GM18907 (cell line): Measurements from ENCODE around the gene C2.
A peak's percentile ranks its signal among the peaks of the same experiment; 100 is the strongest.

Source experiments
- ATAC-seq: cut with Tn5 transposase; IDR thresholded peaks from one replicate; pipeline ENCODE4 v1.9.1; 2021; ENCODE audit warnings: mild to moderate bottlenecking, moderate library complexity; ENCODE audit not compliant: unreplicated experiment

C2 gene

GRCh38 chr6:31952890-31953289, 25.4 kb downstream of the C2 start:
- ATAC-seq, result no peak

- ATAC-seq, result no peak
Measured at GRCh38 chr6:31954511-31954910, 27.0 kb downstream of the C2 start.

DNA sequence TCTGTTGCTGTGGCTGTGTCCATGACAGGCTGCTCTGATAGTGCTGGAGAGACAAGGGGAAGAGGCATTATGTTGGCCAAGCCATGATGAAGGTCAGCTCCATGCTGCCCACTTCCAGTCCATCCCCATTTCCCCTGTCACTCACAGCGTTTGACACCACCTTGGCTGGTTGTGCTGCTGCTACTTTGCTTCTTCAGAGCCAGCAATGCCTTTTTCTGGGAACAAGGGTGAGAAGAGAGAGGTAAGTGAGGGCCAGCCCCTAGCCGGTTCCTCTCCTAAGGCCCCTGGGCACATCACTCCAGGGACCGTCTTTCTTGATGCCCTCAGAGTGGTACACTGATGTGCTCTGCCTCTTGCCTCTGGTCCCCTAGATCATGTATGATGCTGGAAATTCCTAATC, 29.3 kb downstream of the C2 start:
- ATAC-seq, result no peak

- peak; percentile 18 for ATAC-seq
Measured at GRCh38 chr6:31958412-31958740, 30.9 kb downstream of the C2 start.

DNA sequence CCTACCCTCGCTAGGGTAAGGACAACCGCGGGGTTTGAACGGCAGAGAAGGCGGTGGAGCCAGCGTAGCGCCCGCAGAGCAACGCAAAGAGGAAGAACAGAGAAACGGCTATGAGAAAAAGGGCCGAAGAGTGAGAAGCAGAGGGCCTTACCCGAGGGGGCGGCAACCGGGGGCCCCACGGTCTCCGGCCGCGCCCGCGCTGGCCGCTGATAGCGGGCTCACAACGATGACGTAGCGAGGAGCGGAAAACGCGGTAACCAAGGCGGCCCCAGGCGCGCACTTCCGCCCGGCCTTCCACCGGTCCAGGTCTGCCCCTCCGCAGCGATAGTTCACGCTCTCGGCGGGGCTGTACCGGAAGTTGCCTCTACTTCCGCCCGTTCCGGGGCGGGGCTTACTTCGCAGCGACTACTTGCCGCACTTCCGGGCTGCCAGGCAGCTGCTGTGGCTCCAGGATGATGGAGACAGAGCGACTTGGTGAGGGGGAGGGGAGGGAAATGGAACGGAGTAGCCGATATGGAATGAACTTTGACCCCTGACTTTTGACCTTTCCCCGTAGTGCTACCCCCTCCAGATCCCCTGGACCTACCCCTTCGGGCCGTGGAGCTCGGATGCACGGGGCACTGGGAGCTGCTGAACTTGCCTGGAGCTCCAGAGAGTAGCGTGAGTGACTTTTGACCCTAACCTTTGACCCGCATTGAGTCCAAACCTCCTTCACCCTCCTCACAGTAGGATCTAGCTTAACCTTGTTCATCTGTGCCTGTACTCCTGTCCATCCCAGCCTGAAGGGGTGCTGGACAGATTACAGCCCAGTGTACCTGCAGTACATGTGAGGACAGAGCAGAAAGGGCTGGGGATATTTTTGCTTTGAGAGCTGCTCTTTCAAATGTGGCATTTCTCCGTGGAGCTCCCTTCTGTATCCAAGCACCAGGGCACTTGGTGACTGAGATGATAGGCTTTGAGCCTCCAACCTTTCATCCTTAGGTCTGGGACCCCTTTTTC, 31.5 kb downstream of the C2 start, which contains the start of the genes NELFE and SKIC2:
Gene NELFE (minus strand): TSS at position 231 of the 999 bp plus-strand sequence. CDS start 525 bp downstream, outside the sequence.
Gene SKIC2 (plus strand): TSS at position 435 of the 999 bp plus-strand sequence. CDS start 18 bp downstream, at position 453.
- ATAC-seq, result peak; percentile 92

DNA sequence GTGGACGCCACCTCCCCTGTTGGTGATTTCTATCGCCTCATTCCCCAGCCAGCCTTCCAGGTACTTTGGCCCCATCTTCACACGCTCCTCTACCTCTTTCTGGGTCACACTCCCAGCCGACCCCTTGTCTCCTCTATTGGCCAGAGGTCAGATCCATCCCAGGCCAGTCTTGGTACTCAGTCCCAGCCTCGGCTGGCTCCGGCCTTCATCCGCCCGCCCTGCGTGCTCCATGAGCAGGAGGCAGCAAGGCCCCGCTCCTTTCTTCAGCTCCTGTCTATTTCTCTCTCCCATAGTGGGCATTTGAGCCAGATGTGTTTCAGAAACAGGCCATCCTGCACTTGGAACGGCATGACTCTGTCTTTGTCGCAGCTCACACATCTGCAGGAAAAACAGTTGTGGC, 34.1 kb downstream of the C2 start:
- no peak for ATAC-seq

GRCh38 chr6:31963921-31964320, 36.4 kb downstream of the C2 start:
- ATAC-seq, result no peak

DNA sequence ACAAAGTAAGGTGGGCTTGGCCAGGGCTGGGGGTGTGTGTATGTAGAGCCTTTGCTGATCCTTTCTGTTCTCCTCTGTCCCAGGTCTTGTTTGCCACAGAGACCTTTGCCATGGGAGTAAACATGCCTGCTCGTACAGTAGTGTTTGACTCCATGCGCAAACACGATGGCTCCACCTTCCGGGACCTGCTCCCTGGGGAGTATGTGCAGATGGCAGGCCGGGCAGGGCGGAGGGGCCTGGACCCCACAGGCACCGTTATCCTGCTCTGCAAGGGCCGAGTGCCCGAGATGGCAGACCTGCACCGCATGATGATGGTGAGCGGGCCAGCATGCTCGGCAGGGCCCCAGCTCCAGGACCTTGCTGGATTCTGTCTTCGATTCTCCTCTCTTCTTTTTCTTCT, 38.2 kb downstream of the C2 start:
- no peak for ATAC-seq

GRCh38 chr6:31966506-31966905, 39.0 kb downstream of the C2 start:
- ATAC-seq, result no peak

DNA sequence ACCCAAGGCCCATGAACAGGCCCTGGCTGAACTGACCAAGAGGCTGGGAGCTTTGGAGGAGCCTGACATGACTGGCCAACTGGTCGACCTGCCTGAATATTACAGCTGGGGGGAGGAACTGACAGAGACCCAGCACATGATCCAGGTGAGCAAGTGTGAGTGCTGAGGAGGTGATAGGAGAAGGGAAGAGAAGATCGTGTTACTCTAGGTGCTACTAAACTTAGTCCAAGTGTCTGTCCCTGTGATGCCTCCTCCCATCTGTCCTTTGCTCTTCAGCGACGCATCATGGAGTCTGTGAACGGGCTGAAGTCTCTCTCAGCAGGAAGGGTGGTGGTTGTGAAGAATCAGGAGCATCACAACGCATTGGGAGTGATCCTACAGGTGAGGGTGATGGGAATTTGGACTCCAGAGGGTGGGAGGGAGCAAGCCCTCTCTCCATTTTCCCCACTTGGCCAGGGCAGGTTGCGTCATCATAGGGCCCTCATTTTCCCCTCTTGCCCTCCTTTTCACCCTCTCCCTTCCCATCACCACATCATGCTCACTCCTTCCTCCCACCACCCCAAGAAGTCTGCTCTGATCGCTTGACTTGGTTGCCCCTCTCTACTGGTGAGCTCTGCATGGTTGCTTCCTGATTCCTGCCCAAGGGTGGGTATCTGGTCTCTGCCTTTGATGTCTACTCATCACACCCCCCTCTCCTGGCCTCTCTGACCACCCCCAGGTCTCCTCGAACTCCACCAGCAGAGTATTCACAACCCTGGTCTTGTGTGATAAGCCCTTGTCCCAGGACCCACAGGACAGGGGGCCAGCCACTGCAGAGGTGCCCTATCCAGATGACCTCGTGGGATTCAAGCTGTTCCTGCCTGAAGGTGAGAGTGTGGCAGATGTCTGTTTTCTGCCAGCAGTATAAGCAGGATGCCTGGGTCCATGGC, 39.7 kb downstream of the C2 start:
- no peak for ATAC-seq

DNA sequence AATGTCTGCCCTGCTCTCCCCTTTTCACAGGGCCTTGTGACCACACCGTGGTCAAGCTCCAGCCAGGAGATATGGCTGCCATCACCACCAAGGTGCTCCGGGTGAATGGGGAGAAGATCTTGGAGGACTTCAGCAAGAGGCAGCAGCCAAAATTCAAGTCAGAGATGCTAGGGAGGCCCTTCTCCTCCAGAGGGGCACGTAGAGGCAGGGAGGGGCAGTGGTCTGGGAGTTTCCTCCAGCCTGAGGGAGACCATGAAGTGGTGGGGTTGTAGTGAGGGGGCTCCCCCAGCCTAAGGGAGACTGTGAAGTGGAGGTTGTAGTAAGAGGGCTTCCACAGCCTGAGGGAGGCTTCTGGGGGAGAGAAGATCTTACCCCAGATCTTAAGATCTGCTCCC, 40.4 kb downstream of the C2 start:
- ATAC-seq, result no peak

GRCh38 chr6:31968326-31968725, 40.8 kb downstream of the C2 start:
- no peak for ATAC-seq

- ATAC-seq, result no peak
Measured at GRCh38 chr6:31968791-31969711, 41.5 kb downstream of the C2 start.

GRCh38 chr6:31969712-31970603, 42.4 kb downstream of the C2 start:
- ATAC-seq, result no peak

DNA sequence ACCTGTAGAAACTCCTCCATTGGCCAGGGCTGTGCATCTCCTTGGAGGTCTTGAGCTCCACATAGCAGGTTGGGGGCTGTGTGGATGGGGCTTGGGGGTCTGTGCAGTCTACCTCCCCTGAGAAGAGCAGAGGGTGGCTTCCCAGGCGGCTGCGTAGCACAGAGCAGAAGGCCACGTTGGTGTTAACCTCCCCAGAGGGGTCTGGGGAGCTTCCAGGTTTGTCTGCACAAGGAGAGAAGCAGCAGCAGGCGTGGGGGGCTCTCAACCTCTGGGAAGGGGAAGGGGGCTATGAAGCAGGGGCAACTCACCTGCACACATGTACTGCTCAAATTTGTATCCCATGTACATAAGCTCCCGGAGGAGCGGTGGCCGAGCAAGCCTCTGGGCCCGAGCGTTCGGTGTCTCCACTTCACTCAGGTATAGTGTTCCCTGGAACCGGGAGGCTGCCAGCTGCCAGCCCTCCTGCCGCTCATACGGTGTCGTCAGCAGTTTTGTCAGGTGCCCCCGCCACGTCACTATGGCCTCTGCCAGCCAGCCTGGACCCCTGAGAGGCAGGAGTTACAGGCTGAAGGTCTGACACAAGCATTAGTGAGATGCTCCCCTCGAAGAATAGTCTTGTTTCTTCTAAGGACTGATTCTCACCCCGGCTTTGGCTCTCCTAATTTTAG, 43.2 kb downstream of the C2 start:
- no peak for ATAC-seq

DNA sequence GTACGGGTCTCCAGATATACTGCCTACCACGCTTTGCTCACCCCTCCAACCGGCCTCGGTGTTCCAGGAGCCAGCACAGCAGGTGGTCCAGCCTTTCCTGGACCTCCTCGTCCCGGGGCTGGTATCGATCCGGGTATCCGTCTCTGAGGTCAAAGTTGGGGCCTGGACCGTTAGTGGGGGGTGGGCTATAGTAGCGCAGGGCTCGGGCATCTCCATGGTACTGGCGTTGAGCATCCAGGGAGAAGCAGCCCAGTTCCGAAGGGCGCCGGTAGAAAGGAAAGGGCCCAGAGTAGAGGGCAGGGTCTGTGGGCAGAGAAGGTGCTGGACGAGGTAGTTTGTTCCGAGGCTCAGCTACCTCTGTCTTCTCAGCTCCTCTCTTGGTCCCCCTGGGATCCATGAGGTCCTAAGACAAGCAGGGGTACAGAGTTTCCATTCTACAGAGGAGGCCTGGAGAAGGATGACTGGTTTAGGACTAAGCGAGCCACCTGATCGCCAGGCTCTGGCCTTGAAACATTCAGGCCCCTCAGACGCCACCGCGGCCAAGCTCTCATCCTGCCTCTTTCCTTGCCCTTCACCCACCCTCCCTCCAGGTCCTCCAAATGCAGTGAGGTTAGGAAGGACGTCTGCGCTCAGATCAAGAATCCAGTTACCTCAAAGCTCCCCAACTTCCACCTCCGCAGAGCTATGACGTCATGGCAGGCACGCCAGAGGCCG, 43.9 kb downstream of the C2 start:
- peak; percentile 4 for ATAC-seq

GRCh38 chr6:31971993-31972708, 44.6 kb downstream of the C2 start, which contains the start of gene DXO:
TSS of gene DXO (minus strand) at chr6:31972138. CDS start at chr6:31971675, 463 bp downstream.
- ATAC-seq, result peak; percentile 81
